IPS-18c (cell line): ENCODE results near the gene C15orf62.

ENCODE experiments used
- H3K4me3 ChIP-seq: 2 replicates; pipeline ENCODE4 v1.7.0; 2013; ENCODE audit warnings: low read depth, mild to moderate bottlenecking, low read length, moderate library complexity; ENCODE audit not compliant: insufficient read depth
- H3K9me3 ChIP-seq: one replicate; pipeline ENCODE4 v1.6.1; 2013; ENCODE audit warnings: mild to moderate bottlenecking, low read length, moderate library complexity; ENCODE audit not compliant: control insufficient read depth, insufficient read depth

C15orf62 gene, protein sequence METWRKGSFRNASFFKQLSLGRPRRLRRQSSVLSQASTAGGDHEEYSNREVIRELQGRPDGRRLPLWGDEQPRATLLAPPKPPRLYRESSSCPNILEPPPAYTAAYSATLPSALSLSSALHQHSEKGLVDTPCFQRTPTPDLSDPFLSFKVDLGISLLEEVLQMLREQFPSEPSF

DNA sequence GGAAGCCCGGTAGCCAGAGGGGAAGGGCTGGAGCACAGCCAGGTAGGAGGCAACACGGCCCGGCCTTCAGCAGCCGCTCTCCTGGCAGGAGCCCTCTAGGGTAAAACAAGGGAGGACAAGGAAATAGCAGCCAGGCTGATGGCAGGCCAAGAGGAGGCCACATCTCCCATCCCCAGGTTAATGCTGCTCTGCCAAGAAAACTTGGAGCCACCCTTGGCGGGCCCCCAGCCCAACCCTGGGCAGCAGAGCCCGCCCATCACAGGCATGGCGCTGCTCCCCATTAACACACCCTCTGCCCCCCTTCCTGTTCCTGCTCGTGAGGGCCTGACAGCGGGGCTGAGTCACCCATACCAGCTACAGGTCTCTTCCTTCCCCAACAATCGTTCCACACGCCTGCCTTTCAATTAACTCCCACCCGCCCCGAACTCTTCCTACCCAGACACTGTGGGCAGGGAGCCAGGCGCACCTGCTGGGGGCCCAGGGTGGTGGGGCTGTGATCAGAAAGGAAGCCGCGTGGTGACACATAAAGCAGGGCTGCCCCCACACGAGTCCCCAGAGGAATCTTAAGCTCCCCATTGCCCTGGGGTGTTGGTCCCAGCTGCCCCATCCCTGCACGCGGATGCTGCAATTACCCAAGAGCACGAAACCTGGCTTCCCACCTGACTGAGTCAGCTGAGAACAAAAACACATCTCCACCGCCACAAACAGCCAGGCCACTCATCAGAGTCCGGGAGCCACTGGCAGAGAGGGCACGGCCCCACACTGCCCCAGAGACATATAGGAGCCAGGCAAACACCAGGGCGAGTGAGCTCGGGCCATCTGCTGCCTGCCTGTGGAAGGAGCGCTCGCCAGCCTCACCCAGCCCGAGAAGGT lies at the start of gene C15orf62:
C15orf62 (plus strand) TSS at position 707 of the 873 bp plus-strand sequence. CDS start 516 bp downstream, outside the sequence.
- H3K9me3 ChIP-seq: no peaks in the 10 kb centered on the region
- H3K4me3 ChIP-seq: no peak within 1 kb of the TSS

DNA sequence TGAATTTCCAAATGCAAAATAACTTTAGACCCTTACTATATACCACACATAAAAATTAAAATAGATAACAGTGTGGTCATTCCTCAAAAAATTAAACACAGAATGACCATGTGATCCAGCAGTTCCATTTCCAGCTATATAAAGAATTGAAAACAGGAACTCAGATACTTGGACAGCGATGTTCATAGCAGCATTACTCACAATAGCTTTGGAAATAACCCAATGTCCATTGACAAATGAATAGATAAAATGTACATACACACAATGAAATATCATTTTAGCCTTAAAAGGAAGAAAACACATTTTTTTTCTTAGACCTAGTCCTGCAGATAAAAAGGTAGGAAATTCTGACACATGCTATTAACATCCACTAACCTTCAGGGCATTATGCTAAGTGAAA lies 48.1 kb upstream of the C15orf62 start:
- Histone ChIP-seq H3K4me3 (no peak overlapping the region), H3K9me3 (no peaks in the 10 kb centered on the region)

DNA sequence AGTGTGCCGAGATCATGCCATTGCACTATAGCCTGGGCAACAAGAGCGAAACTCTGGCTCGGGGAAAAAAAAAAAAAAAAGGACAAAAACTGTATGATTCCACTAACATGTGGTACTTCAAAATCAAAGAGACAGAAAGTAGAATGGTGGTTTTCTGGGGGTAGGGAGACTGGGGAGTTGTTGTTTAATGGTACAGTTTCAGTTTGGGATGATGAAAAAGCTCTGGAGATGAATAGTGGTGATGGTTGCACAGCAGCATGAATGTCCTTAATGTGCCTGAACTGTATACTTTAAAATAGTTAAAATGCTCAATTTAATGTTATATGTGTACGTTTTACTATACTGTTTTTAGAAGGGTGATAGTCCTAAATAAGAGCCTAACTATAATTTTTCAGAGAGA lies 47.4 kb upstream of the C15orf62 start:
- H3K4me3 ChIP-seq: no peak overlapping the region
- H3K9me3 ChIP-seq: no peaks in the 10 kb centered on the region

DNA sequence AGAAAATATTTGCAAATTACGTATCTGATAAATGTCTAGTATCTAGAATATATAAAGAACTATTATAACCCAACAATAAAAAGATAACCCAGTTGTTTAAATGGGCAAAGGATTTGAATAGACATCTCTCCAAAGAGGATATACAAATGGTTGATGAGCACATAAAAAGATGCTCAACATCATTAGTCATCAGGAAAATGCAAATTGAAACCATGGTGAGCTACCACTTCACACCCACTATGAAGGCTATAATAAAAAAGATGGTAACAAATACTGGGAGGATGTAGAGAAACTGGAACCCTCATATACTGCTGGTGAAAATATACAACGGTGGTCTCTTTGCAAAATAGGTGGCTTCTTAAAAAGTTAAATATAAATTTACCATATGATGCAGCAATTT lies 46.8 kb upstream of the C15orf62 start:
- Histone ChIP-seq H3K9me3 (no peaks in the 10 kb centered on the region), H3K4me3 (no peak overlapping the region)

DNA sequence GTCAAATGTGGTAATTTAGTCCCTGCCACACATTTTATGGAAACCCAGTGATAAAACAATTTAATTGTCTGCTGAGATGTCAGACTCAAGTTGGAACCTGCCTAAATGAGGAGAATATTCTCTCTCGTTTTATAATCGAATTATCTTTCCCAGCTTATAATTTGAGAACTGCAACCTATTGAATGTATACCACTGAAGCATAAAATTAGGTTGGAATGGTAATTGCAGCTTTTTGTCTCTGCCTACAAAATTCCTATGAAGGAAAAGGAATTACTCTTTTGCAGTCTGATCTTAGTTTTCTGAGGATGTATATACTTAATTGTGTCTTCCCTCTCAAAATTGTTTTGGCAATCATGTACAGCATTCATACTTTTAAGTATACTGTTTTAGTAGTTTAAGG lies 45.9 kb upstream of the C15orf62 start:
- Histone ChIP-seq H3K9me3 (no peaks in the 10 kb centered on the region), H3K4me3 (no peak overlapping the region)

DNA sequence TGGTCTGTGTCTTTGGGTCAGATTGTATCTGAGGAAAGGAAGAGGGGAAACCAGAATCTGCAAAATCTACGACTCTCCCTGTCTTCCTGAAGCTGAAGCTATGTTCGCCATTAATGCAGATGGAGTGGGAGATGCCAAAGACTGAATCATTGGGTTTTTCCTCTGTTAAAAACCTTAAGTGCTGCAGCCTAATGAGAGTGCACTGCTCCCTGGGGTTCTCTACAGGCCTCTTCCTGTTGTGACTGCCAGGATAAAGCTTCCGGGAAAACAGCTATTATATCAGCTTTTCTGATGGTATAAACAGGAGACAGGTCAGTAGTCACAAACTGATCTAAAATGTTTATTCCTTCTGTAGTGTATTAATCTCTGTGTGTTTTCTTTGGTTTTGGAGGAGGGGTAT lies 38.7 kb upstream of the C15orf62 start:
- H3K9me3 ChIP-seq: no peaks in the 10 kb centered on the region

DNA sequence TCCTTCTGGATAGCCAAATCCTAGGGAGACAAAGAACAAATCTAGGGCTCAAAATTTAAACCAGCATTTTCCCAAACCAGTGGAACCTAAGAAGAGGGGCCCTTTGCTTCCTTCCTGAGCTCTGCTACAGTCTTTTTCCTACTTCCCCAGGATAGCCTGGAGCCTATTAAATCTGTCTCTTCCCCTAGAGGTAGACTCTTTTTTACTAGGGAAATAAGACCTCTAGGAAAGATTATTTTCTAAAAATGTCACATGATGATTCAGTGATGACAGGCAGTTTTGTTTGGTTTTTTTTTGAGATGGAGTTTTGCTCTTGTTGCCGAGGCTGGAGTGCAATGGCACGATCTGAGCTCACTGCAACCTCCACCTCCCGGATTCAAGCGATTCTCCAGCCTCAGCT lies 33.2 kb upstream of the C15orf62 start:
- H3K4me3 ChIP-seq: no peak overlapping the region

More for the DNA sequence above, 38.7 kb upstream of the C15orf62 start:
- H3K4me3 ChIP-seq: no peak overlapping the region

DNA sequence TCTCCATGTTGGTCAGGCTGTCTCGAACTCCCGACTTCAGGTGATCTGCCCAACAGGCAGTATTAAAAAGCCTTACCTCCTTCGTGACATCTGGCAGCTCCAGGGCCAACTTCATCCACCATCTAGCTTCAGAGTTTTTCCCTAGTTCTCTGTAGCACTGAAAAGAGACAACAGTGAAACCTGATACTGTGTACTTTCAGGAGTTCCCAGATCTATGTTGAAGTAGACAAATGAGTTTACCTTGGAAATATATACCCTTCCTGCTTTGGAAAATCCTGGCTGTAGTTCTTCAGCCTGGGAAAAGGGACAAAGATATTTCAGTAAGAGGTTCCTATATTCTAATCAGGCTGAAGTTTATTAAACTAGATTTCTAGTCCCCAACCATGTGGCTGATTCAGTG lies 32.7 kb upstream of the C15orf62 start:
- no peak overlapping the region for H3K4me3 ChIP-seq
- H3K9me3 ChIP-seq: no peaks in the 10 kb centered on the region

More for the DNA sequence above, 33.2 kb upstream of the C15orf62 start:
- no peaks in the 10 kb centered on the region for H3K9me3 ChIP-seq

DNA sequence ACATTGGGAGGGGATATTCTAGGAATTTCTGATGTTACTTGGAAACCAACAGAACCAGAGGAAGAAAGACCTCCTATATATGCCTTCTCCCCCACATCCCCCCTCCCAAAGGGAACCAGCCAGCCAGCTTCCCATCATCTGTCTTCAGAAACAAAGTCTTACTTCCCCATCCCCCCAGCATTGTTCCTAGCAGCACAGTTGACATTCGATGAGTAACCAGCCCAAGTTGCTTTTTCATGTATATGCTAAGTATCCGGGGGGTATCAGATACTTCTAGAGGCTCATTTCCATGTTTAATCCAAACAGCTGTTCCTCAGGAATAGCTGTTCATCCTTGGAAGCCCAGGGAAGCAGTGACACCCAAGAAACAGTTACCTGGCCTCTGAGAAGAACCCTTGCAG lies 30.7 kb upstream of the C15orf62 start:
- Histone ChIP-seq H3K9me3 (no peaks in the 10 kb centered on the region), H3K4me3 (no peak overlapping the region)

DNA sequence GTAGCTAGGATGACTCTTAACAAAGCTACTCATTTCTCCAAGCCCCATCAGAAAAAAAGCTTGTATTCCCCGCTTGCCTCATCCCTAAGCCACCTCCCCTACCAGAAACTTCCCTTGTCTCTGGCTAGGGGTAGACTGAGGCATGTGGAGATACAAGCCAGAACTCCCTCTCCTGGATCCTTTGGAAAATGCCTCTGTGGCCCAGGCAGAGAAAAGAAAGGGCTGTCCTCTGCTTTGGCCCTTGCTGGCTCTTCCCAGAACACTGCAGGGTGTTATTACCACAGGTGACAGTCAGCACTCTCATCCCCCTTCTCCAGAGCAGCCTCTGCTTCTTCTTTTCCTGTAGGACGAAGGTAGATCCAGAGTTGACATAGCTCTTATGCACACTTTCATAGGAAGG lies 29.9 kb upstream of the C15orf62 start:
- Histone ChIP-seq H3K9me3 (no peaks in the 10 kb centered on the region), H3K4me3 (no peak overlapping the region)

DNA sequence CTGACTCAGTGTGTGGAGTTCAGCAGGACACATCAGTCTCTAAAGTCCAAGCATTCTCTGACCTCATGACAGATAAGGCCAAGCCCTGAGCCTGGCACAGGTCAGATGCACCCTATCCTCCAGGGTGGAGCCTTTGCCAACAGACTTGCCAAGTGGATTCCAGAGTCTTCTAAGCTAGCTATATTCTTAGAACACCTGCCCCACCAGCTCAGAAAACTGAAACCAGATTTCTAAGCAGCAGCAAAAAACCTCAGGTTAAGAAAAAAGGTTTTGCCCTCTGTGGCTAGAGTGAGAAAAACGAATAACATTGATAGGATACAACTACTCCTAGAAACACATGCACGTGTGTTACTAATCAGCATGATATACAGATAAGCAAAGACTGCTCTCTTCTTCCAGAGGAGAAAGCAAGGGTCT lies 26.3 kb upstream of the C15orf62 start:
- Histone ChIP-seq H3K4me3 (no peak overlapping the region), H3K9me3 (no peaks in the 10 kb centered on the region)

DNA sequence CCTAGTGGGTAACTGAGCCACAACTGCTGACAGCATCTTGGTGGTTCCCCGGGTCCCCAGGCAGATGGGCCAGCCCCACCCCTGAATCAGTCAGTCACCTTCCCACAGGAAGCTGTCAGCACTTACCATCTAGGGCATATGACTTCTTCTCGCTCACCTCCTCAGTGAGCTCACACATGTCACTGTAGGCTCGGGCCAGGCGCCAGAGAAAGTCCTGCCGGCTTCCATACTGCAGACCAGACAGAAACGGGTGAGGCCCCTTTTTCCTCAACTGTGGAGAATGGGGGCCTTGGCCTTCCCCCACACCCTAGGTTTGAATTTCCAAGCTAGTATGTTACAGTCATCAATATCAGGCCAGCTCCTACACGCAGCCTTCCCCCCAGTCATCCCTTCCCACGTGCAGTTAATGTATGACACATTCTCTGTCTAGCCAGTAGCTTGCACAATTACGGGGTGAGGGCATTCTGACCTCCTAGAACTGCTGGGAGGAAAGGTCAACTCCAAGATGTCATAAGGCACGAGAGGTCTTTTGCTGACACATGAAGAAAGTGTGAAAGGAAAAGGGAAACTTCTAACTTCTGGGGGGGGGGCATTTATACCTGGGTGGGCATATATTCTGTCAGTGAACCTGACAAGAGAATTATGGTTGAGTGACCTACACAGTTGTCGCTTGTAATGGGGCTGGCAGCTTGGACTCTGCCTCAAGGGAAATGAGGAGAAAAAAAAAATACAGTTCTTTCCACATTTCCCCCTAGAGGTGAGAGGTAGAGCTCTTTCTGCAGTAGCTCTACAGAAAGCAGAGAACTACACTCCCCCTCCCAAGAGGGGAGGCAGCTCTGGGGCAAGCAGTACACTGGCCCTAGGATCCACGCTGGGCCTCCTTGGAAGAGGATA lies 25.6 kb upstream of the C15orf62 start:
- no peak overlapping the region for H3K4me3 ChIP-seq
- no peaks in the 10 kb centered on the region for H3K9me3 ChIP-seq

DNA sequence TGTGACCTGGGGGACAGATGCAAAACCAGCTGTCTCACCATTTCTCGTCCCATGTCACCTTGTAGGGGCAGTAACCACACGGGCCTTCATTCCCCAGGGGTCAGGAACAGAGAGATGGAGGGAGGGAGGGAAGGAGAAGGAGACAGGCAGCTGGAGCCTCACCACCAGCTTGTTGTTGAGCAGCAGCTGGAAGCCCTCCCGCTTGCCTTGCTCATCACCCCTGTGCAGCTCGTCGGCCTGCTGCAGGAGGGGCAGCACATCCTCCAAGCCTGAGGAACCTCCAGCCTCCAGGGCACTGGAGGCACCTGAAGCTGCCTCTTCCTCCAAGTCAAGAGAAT lies 25.0 kb upstream of the C15orf62 start:
- Histone ChIP-seq H3K4me3 (no peak overlapping the region), H3K9me3 (no peaks in the 10 kb centered on the region)

DNA sequence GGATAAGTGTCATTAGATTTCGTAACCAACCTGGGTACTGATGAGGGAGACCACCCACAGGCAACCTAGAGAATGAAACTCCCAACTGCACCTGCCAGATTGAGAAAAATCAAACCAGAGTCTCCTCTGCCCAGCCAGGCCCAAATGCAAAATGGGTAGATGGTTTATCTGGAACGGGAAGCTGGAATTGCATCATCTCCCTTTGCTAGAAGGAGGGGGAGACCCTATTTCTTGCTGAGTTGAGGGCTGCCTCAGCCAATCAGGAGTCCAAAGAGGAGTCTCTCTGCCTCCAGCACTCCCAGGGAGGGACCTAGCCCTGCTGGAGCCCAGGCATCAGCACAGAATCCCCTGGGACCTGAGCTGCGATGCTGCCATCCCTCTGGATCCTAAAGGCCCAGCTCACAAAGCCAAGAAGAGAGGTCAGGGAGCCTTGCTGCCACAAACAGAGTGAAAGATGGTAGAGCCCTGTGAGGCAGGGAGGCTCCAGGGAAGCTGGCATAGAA lies 22.8 kb upstream of the C15orf62 start:
- Histone ChIP-seq H3K9me3 (no peaks in the 10 kb centered on the region), H3K4me3 (no peak overlapping the region)

DNA sequence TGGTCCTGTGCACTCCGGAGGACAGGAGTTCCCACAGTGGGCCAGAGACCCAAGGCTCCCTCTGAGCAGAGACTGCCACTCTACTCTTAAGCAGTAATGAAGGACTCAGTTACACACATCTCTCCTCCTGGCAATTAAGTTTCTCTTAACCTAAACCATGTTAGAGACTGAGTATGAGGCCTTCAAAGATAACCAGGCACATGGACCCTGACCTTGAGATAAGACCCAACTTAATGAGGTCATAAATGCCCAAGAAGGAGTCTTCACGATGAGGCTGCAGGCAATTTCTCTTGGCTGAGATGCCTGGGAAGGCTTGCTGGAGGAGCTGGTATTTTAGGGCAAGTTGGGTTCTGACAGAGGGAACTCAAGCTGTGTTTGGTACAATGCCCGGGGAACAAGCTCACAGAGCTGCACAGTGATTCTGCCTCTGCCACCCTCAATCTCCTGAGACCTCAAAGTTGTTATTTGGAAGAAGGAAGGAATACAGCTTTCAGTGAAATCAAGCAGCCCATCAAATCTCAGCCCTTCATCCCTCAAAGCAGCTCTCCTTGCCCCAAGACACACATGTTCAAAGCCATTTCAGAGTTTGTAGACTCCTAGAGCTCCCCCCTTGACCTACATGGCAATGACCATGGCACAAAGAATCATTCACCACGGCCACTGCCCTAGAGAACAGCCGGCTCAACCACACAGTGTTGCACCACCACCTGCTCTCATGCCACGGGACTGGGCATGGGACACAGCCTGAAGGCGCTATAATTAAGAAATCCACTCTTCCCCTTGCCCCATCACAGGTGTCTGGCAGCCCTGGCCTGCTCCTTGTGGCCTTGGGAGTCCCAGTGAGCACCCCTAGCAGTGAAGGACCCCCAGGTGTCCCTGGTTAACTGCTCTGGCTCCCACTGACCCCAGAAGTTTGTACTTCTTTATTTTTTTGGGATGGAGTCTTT lies 21.8 kb upstream of the C15orf62 start:
- no peak overlapping the region for H3K4me3 ChIP-seq
- H3K9me3 ChIP-seq: no peaks in the 10 kb centered on the region

DNA sequence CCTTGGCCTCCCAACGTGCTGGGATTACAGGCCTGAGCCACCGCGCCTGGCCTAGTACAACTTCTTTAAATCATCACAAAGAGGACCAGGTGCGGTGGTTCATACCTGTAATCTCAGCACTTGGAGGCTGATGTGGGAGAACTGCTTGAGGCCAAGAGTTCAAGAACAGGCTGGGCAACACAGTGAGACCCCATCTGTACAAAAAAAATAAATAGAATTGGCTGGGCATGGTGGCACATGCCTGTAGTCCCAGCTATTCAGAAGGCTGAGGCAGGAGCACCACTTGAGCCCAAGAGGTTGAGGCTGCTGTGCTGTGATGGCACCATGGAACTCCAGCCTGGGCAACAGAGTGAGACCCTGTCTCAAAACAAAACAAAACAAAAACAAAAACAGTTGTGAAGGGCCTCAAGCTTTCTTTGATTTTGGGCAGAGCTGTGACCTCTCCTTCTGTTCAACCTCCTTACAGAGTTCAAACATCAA lies 20.6 kb upstream of the C15orf62 start:
- Histone ChIP-seq H3K9me3 (no peaks in the 10 kb centered on the region), H3K4me3 (no peak overlapping the region)
